ENCODE data around the gene PRSS33.

DNA sequence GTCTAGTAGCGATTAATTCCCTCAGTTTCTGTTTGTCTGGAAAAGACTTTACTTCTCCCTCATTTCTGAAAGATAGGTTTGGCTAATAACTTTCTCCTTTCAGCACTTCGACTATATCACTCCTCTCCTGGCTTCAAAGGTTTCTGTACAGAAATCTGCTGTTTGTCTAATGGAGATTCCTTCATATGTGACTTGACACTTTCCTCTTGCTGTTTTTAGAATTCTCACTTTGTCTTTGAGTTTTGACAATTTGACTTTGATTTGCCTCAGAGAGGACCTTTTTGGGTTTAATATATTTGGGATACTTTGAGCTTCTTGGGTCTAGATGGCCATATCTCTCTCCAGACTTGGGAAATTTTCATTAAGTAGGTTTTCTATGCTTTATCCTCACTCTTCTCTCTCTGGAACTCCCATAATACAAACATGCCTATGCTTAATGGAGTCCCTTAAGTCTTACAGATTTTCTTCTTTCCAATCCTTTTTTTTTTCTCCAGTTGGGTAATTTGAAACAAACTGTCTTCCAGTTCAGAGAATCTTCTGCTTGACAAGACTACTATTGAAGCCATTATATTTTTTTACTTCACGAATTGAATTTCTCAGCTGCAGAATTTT is 21.9 kb upstream of the PRSS33 start:
- TF ChIP-seq POLR2A (IDR thresholded peaks at IDR 0.05): no peak
- TF ChIP-seq, protein P1, sequence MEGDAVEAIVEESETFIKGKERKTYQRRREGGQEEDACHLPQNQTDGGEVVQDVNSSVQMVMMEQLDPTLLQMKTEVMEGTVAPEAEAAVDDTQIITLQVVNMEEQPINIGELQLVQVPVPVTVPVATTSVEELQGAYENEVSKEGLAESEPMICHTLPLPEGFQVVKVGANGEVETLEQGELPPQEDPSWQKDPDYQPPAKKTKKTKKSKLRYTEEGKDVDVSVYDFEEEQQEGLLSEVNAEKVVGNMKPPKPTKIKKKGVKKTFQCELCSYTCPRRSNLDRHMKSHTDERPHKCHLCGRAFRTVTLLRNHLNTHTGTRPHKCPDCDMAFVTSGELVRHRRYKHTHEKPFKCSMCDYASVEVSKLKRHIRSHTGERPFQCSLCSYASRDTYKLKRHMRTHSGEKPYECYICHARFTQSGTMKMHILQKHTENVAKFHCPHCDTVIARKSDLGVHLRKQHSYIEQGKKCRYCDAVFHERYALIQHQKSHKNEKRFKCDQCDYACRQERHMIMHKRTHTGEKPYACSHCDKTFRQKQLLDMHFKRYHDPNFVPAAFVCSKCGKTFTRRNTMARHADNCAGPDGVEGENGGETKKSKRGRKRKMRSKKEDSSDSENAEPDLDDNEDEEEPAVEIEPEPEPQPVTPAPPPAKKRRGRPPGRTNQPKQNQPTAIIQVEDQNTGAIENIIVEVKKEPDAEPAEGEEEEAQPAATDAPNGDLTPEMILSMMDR (IDR thresholded peaks at IDR 0.05): no peak
- no peak for TF ChIP-seq POLR2AphosphoS5 (IDR thresholded peaks at IDR 0.05)
